ENCODE results near the gene CLCNKA. TPM values are rescaled to one million over a fixed set of nuclear protein-coding genes. Genes with fewer than 3 reads are reported as not detected.

CLCNKA gene
- total RNA-seq, 1 experiment from 2014 or later, result 0.10 TPM

- Histone ChIP-seq H3K27me3 (ENCODE audit: control insufficient read depth, insufficient read depth, low read length) (no peaks in the 10 kb centered on the region; the same call in 1 of the 2 replicates), H3K4me3 (ENCODE audit: insufficient read depth, low read depth, low read length) (no peak overlapping the region), H3K36me3 (replicated peaks; ENCODE audit: control insufficient read depth, insufficient read depth, low read length) (no peaks in the 10 kb centered on the region)
- peak; percentile 90 for DNase-seq
Measured at GRCh38 chr1:16009030-16009460, 12.8 kb upstream of the CLCNKA start.

GRCh38 chr1:16009678-16010077 lies 12.2 kb upstream of the CLCNKA start:
- DNase-seq, result no peak
- no peaks in the 10 kb centered on the region; the same call in 1 of the 2 replicates for H3K27me3 ChIP-seq (ENCODE audit: control insufficient read depth, insufficient read depth, low read length)
- no peak overlapping the region for H3K4me3 ChIP-seq (ENCODE audit: insufficient read depth, low read depth, low read length)
- no peaks in the 10 kb centered on the region for H3K36me3 ChIP-seq (replicated peaks; ENCODE audit: control insufficient read depth, insufficient read depth, low read length)

GRCh38 chr1:16010837-16011236 lies 11.0 kb upstream of the CLCNKA start:
- no peaks in the 10 kb centered on the region for H3K36me3 ChIP-seq (replicated peaks; ENCODE audit: control insufficient read depth, insufficient read depth, low read length)
- no peak overlapping the region for H3K4me3 ChIP-seq (ENCODE audit: insufficient read depth, low read depth, low read length)
- no peak for DNase-seq
- H3K27me3 ChIP-seq (ENCODE audit: control insufficient read depth, insufficient read depth, low read length), result no peaks in the 10 kb centered on the region

- Histone ChIP-seq H3K36me3 (replicated peaks; ENCODE audit: control insufficient read depth, insufficient read depth, low read length) (no peaks in the 10 kb centered on the region), H3K4me3 (ENCODE audit: insufficient read depth, low read depth, low read length) (no peak overlapping the region), H3K27me3 (ENCODE audit: control insufficient read depth, insufficient read depth, low read length) (no peaks in the 10 kb centered on the region)
- no peak for DNase-seq
Measured at GRCh38 chr1:16011936-16012589, 9.8 kb upstream of the CLCNKA start.

- H3K4me3 ChIP-seq (ENCODE audit: insufficient read depth, low read depth, low read length), result peak overlapping the region; percentile 39
- peak; percentile 99 for DNase-seq
Measured at GRCh38 chr1:16012590-16013219, 9.1 kb upstream of the CLCNKA start.

GRCh38 chr1:16013220-16013907 lies 8.5 kb upstream of the CLCNKA start:
- H3K27me3 ChIP-seq (ENCODE audit: control insufficient read depth, insufficient read depth, low read length), result no peaks in the 10 kb centered on the region
- DNase-seq, result peak; percentile 97
- H3K4me3 ChIP-seq (ENCODE audit: insufficient read depth, low read depth, low read length), result peak overlapping the region; percentile 39
- H3K36me3 ChIP-seq (replicated peaks; ENCODE audit: control insufficient read depth, insufficient read depth, low read length), result no peaks in the 10 kb centered on the region

More at GRCh38 chr1:16012590-16013219, 9.1 kb upstream of the CLCNKA start:
- Histone ChIP-seq H3K36me3 (replicated peaks; ENCODE audit: control insufficient read depth, insufficient read depth, low read length) (no peaks in the 10 kb centered on the region), H3K27me3 (ENCODE audit: control insufficient read depth, insufficient read depth, low read length) (no peaks in the 10 kb centered on the region)

- peak; percentile 58 for DNase-seq
- Histone ChIP-seq H3K36me3 (replicated peaks; ENCODE audit: control insufficient read depth, insufficient read depth, low read length) (no peaks in the 10 kb centered on the region), H3K4me3 (ENCODE audit: insufficient read depth, low read depth, low read length) (no peak overlapping the region), H3K27me3 (ENCODE audit: control insufficient read depth, insufficient read depth, low read length) (no peaks in the 10 kb centered on the region)
Measured at GRCh38 chr1:16013908-16014258, 8.0 kb upstream of the CLCNKA start.

GRCh38 chr1:16014509-16015482 lies 7.0 kb upstream of the CLCNKA start:
- DNase-seq, result peak; percentile 69
- H3K4me3 ChIP-seq (ENCODE audit: insufficient read depth, low read depth, low read length), result no peak overlapping the region
- no peaks in the 10 kb centered on the region for H3K36me3 ChIP-seq (replicated peaks; ENCODE audit: control insufficient read depth, insufficient read depth, low read length)
- H3K27me3 ChIP-seq (ENCODE audit: control insufficient read depth, insufficient read depth, low read length), result no peaks in the 10 kb centered on the region

- Histone ChIP-seq H3K27me3 (ENCODE audit: control insufficient read depth, insufficient read depth, low read length) (no peaks in the 10 kb centered on the region), H3K36me3 (replicated peaks; ENCODE audit: control insufficient read depth, insufficient read depth, low read length) (no peaks in the 10 kb centered on the region), H3K4me3 (ENCODE audit: insufficient read depth, low read depth, low read length) (no peak overlapping the region)
- no peak for DNase-seq
Measured at GRCh38 chr1:16015491-16015890, 6.3 kb upstream of the CLCNKA start.

- H3K4me3 ChIP-seq (ENCODE audit: insufficient read depth, low read depth, low read length), result no peak overlapping the region
- peak; percentile 76 for DNase-seq
- H3K27me3 ChIP-seq (ENCODE audit: control insufficient read depth, insufficient read depth, low read length), result no peaks in the 10 kb centered on the region
- H3K36me3 ChIP-seq (replicated peaks; ENCODE audit: control insufficient read depth, insufficient read depth, low read length), result no peaks in the 10 kb centered on the region
Measured at GRCh38 chr1:16015960-16016901, 5.6 kb upstream of the CLCNKA start.

- Histone ChIP-seq H3K27me3 (ENCODE audit: control insufficient read depth, insufficient read depth, low read length) (no peaks in the 10 kb centered on the region), H3K36me3 (replicated peaks; ENCODE audit: control insufficient read depth, insufficient read depth, low read length) (no peaks in the 10 kb centered on the region), H3K4me3 (ENCODE audit: insufficient read depth, low read depth, low read length) (no peak overlapping the region)
- peak; percentile 68 for DNase-seq
Measured at GRCh38 chr1:16017076-16017460, 4.8 kb upstream of the CLCNKA start.

GRCh38 chr1:16017461-16018303 lies 4.2 kb upstream of the CLCNKA start, which contains the start of gene HSPB7:
TSS of gene HSPB7 (minus strand) at chr1:16018043. CDS start at chr1:16017963, 80 bp downstream.
- DNase-seq, result peak; percentile 94
- Histone ChIP-seq H3K27me3 (ENCODE audit: control insufficient read depth, insufficient read depth, low read length) (no peaks in the 10 kb centered on the region), H3K4me3 (ENCODE audit: insufficient read depth, low read depth, low read length) (no peak within 1 kb of the TSS), H3K36me3 (replicated peaks; ENCODE audit: control insufficient read depth, insufficient read depth, low read length) (no peaks in the 10 kb centered on the region)

- peak; percentile 30 for DNase-seq
- H3K36me3 ChIP-seq (replicated peaks; ENCODE audit: control insufficient read depth, insufficient read depth, low read length), result no peaks in the 10 kb centered on the region
- H3K27me3 ChIP-seq (ENCODE audit: control insufficient read depth, insufficient read depth, low read length), result peaks cover 3% of the 10 kb centered on the region; the same call in 1 of the 2 replicates
- H3K4me3 ChIP-seq (ENCODE audit: insufficient read depth, low read depth, low read length), result no peak overlapping the region
Measured at GRCh38 chr1:16018308-16018707, 3.5 kb upstream of the CLCNKA start.

Measured in H7 (cell line).